ENCODE measurements around the gene PPP5C. TPM values are rescaled to one million over a fixed set of nuclear protein-coding genes. Genes with fewer than 3 reads are reported as not detected.
A peak's percentile ranks its signal among the peaks of the same experiment; 100 is the strongest.
"Not testable (repeated sequence)": the region's sequence is repeated elsewhere in the genome, so short reads cannot be mapped to it uniquely, and the experiment has no call there.

Gene PPP5C
- total RNA-seq, 4 donors from 2014 or later = 26.1 to 92.3 (median 62.5) TPM

GRCh38 chr19:46411925-46412649 lies 65.2 kb downstream of the PPP5C start:
- peak overlapping the region; percentile 47 for H3K4me3 ChIP-seq
- H3K4me1 ChIP-seq = no peaks in the 10 kb centered on the region
- intact Hi-C loops (cut with DNase I; ENCODE audit: low total_unique reads) = no loop called here
- no peaks in the 10 kb centered on the region for H3K27me3 ChIP-seq
- H3K27ac ChIP-seq = peak overlapping the region; percentile 60 to 72
- DNase-seq = no peak
- H3K36me3 ChIP-seq = no peaks in the 10 kb centered on the region
- no peak for TF ChIP-seq POLR2A (IDR thresholded peaks at IDR 0.05)
- TF ChIP-seq CTCF (IDR thresholded peaks at IDR 0.05) = no peak
- H3K9me3 ChIP-seq = no peaks in the 10 kb centered on the region

GRCh38 chr19:46412650-46413261 lies 65.9 kb downstream of the PPP5C start:
- intact Hi-C loops (cut with DNase I; ENCODE audit: low total_unique reads) = no loop called here
- TF ChIP-seq POLR2A (IDR thresholded peaks at IDR 0.05) (no peak), CTCF (IDR thresholded peaks at IDR 0.05) (no peak)
- no peaks in the 10 kb centered on the region for H3K36me3 ChIP-seq
- no peaks in the 10 kb centered on the region for H3K27me3 ChIP-seq
- H3K9me3 ChIP-seq = no peaks in the 10 kb centered on the region
- H3K27ac ChIP-seq = peak overlapping the region; percentile 60 to 72
- no peaks in the 10 kb centered on the region for H3K4me1 ChIP-seq
- no peak for DNase-seq
- H3K4me3 ChIP-seq = peak overlapping the region; percentile 47

GRCh38 chr19:46413262-46414031 lies 66.6 kb downstream of the PPP5C start, which contains the start of gene CCDC8:
Gene CCDC8 (minus strand): TSS chr19:46413564. CDS start chr19:46412810, 754 bp downstream.
- intact Hi-C loops (cut with DNase I; ENCODE audit: low total_unique reads) = no loop called here
- Histone ChIP-seq H3K9me3 (no peaks in the 10 kb centered on the region), H3K27me3 (no peaks in the 10 kb centered on the region), H3K4me3 (peak within 1 kb of the TSS; percentile 47), H3K27ac (peak within 1 kb of the TSS; percentile 60 to 72), H3K36me3 (no peaks in the 10 kb centered on the region), H3K4me1 (no peaks in the 10 kb centered on the region)
- TF ChIP-seq POLR2A (IDR thresholded peaks at IDR 0.05) = peak; percentile 84 to 96
- TF ChIP-seq CTCF (IDR thresholded peaks at IDR 0.05) = no peak
- peak; percentile 95 for DNase-seq

- H3K9me3 ChIP-seq; H3K4me1 ChIP-seq; DNase-seq; H3K27me3 ChIP-seq; H3K36me3 ChIP-seq; H3K27ac ChIP-seq; intact Hi-C loops (cut with DNase I; ENCODE audit: low total_unique reads); H3K4me3 ChIP-seq: not testable (repeated sequence)
Measured at GRCh38 chr19:46414899-46415298, 68.0 kb downstream of the PPP5C start.

- H3K27ac ChIP-seq = peak overlapping the region; percentile 74
- DNase-seq = peak; percentile 90 to 93
- peak overlapping the region in 1 of 2 donors; percentile 24 for H3K4me3 ChIP-seq
- H3K27me3 ChIP-seq; H3K4me1 ChIP-seq; H3K9me3 ChIP-seq; intact Hi-C loops (cut with DNase I; ENCODE audit: low total_unique reads); H3K36me3 ChIP-seq: not testable (repeated sequence)
Measured at GRCh38 chr19:46415804-46416709, 69.2 kb downstream of the PPP5C start.

Measured in uterus (tissue), 4 donors.